GM12801 (cell line): ENCODE measurements around the gene HSD11B1L.

ENCODE experiments used
- TF ChIP-seq, protein P1 (sequence below): IDR thresholded peaks from one replicate; pipeline ENCODE4 v1.5.1; 2011; ENCODE audit warnings: control low read depth; ENCODE audit not compliant: insufficient read length; ENCODE audit errors: extremely low read depth

Gene HSD11B1L, protein sequence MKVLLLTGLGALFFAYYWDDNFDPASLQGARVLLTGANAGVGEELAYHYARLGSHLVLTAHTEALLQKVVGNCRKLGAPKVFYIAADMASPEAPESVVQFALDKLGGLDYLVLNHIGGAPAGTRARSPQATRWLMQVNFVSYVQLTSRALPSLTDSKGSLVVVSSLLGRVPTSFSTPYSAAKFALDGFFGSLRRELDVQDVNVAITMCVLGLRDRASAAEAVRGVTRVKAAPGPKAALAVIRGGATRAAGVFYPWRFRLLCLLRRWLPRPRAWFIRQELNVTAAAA

DNA sequence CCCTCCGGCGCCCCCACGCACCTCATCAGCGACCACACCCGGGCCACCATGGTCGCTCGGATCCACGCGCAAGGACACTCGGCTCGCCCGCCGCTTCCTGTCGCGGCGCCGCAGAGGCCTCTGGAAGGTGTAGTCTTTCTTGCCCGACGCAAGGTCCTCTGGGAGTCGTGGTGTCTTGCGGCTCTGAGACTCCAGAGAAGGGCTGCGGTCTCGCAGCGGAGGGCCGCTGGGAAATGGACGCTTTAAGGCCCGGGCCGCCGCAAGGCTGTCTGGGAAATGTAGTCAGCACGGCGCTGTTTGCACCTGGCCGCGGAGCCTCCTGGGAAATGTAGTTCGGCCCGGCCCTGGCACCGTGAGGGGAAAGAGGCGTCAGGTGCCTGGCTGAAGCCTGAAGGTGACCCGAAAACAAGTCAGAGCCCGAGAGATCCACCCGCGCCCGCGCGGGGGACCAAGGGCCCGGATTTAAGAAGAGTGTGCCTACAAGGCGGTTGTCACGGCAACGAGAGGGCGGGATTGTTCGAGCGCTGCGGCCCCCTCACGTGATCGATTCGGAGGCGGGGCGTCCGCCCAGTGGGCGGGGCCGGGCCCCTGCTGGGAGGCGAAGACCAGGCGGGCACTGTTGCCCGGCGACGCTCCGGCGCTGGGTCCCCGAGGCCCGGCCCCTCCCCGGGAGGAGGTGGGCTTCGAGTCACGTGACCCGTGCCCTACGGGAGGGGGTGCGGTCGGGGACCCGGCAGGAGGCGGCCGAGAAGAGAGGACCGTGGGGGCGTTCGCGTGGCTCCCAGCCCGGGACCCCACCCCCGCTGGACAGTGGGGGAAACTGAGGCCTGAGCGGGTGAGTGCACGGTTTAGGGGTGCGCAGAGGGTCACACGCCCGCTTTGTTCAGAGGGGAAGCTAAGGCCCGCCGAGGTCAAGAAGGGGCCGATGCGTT lies at the start of gene HSD11B1L, which contains the start of gene MICOS13:
TSS of gene HSD11B1L (plus strand) at position 591 of the 932 bp plus-strand sequence. CDS start 3,806 bp downstream, outside the sequence.
TSS of gene MICOS13 (minus strand) at position 80 of the 932 bp plus-strand sequence. CDS start at position 50, 30 bp downstream.
- TF ChIP-seq, protein P1, sequence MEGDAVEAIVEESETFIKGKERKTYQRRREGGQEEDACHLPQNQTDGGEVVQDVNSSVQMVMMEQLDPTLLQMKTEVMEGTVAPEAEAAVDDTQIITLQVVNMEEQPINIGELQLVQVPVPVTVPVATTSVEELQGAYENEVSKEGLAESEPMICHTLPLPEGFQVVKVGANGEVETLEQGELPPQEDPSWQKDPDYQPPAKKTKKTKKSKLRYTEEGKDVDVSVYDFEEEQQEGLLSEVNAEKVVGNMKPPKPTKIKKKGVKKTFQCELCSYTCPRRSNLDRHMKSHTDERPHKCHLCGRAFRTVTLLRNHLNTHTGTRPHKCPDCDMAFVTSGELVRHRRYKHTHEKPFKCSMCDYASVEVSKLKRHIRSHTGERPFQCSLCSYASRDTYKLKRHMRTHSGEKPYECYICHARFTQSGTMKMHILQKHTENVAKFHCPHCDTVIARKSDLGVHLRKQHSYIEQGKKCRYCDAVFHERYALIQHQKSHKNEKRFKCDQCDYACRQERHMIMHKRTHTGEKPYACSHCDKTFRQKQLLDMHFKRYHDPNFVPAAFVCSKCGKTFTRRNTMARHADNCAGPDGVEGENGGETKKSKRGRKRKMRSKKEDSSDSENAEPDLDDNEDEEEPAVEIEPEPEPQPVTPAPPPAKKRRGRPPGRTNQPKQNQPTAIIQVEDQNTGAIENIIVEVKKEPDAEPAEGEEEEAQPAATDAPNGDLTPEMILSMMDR: no peak

DNA sequence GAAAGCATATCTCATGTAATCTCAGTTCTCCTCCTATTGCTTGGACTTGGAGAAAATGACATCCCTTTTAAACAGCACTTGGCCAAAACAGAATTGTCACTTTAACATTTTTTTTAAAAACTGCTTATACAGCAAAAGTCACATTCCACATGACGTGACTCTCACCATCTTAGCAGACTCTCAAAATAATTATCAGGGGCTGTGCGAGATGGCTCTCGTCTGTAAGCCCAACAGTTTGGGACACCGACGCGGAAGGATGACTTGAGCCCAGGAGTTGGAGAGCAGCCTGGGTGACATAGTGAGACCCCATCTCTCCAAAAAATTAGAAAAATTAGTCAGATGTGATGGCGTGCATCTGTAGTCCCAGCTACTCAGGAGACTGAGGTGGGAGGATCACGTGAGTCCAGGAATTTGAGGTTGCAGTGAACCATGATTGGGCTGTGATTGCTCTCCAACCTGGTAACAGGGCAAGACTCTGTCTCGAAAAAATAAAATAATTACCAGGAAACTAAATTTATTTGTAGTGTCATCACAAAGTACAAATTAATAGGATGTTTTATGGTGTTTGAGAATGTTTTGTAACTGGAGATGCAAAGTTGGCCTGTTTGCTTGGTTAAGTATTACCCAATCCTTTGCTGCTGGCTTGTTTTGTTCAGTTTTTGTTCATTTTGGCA lies 49.1 kb upstream of the HSD11B1L start:
- TF ChIP-seq, protein P1: no peak

DNA sequence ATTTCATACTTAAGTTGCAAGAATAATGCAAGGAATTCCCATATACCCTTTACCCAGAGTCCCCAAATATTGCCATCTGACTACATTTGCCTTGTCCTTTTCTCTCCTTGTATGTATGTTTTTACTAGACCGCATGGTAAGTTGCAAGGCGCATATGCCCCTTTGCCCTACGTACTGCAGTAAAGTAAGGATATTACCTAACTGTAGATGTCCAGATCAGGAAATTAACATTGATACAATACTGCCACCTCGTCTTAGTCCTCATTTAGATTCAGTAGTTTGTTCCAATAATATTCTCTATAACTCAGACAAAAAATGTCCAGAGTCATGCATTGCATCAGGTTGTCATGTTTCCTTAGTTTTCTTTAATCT lies 48.6 kb upstream of the HSD11B1L start:
- TF ChIP-seq, protein P1: no peak

DNA sequence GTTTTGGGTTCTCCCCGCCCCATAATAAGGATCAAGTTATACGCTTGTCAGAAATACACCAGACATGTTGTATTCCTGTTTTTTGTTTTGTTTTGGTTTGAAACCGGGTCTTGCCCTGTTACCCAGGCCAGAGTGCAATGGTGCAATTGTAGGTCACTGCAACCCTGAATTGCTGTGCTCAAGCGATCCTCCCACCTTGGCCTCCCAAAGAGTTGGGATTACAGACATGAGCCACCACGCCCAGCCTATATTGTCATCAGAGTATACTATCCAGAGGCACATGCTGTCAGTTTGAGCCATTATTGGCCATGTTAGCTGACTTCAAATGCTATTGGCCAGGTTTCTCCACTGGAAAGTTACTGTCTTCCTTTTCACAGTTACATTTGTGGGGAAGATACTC lies 48.2 kb upstream of the HSD11B1L start:
- TF ChIP-seq, protein P1: no peak

DNA sequence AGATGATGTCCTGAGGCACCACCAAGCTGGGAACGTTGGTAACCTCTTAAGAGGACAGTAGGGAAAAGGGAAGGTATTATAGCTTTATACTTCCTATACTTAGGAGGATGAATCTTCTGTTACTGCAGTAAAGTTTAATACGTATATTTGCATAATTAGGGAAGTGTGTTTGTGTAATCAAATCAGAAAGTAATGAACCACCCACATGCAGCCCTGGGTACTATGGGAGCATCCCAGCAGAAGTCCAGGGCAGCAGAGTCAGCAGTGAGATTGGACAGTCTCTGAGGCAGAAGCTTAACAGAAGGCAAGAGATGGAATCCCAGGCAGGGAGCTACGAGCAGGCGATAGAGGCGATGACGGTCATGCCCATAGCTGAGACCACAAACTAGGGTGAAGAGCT lies 45.4 kb upstream of the HSD11B1L start:
- TF ChIP-seq, protein P1: no peak

DNA sequence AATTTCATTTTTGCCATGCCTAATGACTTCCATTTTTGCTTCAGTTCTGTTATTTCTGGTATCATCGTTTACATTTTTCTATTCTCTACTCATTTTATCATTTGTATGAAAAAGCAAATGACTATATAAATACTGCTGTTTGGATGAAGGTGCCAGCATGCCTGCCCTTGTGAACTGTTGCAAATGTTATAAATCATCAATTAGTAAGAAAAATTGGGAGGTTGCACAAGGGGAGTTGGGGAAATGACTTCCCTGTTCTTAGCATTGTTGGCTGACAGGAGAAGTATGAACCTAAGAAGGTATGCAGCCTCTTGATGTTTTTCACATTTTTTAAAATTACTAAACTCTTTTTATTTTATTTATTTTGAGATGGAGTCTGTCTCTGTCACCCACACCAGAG lies 42.9 kb upstream of the HSD11B1L start:
- TF ChIP-seq, protein P1: no peak

DNA sequence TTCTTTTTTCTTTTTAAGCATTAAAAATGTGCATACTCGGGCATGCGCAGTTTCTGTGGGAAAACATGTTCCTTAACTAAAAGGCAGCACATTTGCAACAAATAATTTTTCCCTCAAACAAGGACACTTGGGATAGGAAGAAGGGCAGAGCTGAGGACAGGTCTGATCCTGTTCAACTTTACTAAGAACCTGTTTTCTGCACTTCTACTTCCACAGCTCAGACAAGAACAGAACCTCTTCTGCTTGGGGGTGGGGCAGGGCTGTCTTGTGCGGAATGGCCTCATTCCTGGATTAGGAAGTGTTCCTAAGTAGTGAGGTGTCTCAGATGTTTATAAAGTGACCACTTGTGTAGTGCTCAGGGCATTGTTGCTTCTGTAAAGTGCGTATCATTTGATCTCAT lies 39.7 kb upstream of the HSD11B1L start:
- TF ChIP-seq, protein P1: no peak
